ENCODE results near the gene ZNF423.
"Not testable (repeated sequence)": the region's sequence is repeated elsewhere in the genome, so short reads cannot be mapped to it uniquely, and the experiment has no call there.

ZNF423 gene

DNA sequence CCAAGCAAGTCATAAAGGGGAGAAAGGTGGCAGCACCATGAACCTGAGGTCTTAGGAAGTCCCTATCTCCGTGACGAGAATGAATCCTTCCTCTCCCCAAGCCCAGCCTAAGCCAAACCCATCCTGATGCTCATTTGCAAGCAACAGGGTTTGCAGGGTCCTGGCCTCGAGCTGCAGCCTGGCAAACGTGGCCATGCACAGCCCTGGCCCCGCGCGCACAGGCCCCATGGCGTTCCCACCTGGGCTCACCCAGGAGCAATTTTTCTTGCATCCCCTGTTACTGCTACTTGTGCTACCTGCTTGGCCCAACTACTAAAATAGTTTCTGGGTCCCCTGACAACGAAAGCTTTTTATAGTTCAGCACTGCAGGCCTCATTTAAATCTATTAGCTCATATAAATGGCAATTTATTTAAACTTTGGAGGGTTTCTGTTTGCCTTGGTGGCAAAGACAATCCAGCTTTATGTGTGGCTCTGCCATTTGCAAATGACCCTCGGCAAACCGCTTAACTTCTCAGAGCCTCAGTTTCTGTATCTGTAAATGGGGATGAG lies 340.8 kb downstream of the ZNF423 start:
- DNase-seq (ENCODE audit: low read depth, low spot score): no peak

DNA sequence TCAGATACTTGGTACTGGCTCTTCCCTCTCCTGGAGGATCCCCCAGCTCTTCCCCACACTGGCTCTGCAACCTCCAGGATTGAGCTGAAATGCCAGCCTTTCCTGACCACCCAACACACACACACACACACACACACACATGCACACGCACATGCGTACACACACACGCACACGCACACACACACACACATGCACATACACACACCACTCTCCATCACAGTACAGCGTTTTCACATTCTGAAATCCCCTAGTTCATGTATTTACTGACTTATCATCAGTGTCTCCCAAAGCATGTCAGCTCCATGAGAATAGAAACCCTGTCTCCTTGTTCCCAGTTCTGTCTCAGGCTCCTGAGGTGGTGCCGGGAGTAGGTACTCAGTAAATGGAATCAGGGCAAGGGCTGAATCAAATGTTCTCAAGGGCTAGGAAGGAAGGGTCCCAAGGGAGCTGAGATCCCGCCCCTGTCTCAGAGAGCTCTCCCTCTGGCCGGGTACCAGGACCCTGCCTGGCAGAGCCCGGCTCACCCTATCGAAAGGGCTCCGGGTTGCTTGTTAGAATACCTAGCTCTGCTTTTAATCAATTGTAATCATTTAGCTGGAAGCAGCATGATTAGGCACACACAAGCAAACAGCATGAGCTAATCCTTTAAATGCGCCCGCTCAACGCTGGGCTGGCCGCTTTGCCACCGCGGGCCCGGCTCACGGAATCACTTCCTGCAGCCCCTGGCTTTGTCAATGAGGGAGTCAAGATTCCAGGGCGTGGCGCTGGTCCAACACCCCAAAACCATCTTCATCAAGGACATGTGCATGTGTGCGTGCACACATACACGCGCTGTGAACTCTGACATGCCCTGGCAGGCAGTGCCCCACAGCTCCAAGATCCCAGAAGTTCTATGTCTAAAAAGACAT lies 341.6 kb downstream of the ZNF423 start:
- no peak for DNase-seq (ENCODE audit: low read depth, low spot score)

DNA sequence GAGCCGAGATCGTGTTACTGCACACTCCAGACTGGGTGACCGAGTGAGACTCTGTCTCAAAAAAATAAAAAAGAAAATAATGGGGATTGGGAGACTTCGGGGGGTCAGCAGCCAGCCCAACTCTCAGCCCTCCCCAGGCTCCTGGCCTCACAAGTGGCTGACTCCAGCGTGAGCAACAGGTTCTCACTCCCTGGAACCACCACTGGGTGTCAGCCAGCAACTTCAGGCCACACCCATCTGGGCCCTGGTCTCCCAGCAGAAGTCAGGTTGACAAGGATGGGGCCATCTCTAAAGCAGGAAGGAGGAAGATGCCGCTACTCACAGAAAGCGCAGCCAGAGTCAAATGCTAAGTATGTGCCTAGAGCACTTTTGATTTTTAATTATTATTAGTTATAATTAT lies 342.9 kb downstream of the ZNF423 start:
- no peak for DNase-seq (ENCODE audit: low read depth, low spot score)

DNA sequence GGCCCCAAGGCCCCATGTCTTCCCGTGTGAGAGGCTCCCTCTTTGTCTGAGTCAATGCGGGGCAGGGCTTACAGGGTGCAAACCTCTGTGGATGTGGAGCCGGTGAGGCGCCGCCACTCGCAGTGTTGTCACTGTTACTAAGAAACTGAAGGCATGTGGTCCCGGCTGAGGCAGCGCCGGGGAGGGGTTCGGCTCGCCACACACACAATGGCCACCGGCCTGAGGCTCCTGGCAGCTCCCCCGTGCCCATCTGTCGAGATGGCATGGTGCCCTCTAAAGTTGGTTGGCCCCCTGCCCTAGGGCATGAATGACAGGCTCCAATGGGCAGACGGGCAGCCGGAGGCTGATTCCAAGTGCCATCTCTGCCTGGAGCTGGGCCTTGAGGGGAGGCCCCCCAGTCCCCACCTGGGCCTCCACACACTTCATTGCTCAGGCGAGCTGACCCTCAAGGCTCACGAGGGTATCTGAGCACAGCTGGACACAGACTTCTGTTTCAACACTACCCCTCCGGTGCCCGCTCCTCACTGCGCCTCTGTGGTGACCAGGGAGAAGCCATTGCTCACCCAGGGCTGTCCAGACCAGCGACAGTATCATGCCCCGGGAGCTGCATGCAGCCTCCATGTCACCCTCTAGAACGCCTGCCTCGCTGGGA lies 345.1 kb downstream of the ZNF423 start:
- no peak for DNase-seq (ENCODE audit: low read depth, low spot score)

DNA sequence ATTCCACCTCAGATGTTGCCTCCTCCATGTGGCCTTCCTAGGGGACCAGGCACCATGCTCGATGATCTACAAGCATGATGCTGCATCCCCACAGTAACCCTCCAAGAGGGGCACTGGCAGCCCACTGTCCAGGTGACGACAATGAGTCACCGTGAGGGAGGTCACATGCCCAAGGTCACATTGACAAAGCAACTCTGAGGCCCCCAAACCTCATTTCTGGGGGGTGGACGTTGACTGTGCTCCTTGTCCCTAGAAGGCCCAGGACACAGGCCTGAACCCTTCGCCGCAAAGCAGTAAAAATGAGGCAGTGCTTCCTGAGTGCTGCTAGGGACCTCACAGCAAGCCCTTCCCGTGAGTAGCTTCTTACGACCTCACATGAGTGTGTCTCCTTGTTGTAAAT lies 345.8 kb downstream of the ZNF423 start:
- DNase-seq (ENCODE audit: low read depth, low spot score): no peak

DNA sequence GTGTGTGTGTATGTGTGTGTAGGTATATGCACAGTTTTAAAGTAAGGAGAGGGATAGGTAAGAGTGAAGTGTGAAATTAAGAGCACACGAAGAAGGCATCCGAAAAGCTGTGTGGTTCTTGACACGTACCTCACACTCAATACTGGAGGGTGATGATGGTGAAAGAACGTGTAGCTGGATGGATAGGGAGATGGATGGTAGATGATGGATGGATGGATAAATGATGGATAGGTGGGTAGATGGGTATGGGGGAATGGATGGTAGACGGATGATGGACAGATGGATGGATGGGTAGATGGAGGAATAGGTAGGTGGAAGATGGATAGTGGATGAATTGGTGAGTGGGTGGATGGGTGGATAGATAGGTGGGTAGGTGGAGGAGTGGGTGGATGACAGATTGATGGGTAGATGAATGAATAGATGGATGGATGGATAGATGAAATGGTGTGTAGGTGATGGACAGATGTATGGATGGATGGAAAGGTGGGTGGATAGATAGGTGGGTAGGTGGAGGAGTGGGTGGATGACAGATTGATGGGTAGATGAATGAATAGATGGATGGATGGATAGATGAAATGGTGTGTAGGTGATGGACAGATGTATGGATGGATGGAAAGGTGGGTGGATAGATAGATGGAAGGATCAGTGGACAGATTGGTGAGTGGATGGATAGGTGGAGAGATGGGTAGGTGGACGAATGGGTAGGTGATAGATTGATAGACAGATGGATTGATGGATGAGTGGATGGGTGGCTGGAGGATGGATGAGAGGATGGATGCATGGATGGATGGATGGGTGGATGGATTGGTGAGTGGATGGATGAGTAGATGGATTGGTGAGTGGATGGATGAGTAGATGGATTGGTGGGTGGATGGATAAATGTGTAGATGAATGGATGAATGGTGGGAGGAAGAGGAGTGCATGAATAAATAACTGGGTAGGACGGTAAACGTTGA lies 349.6 kb downstream of the ZNF423 start:
- not testable (repeated sequence) for DNase-seq (ENCODE audit: low read depth, low spot score)

DNA sequence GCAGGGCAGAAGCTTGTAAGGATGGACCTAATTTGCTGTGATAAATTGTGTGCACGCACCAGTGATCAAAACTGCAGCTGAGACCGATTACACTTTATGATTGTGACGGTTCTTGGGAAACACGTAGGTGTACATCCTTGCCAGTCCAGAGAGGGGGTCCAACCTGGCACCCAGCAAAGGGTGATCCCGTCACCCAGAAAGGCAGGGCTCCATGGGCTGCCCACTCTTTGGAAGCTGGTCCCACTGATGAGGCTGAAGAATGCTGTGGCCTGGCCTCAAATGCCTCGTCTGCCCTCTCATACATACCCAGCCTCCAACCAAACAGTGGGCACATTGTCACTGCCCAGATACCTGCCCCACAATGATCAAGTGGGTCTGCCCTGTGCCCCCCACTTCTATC lies 350.4 kb downstream of the ZNF423 start:
- DNase-seq (ENCODE audit: low read depth, low spot score): no peak

DNA sequence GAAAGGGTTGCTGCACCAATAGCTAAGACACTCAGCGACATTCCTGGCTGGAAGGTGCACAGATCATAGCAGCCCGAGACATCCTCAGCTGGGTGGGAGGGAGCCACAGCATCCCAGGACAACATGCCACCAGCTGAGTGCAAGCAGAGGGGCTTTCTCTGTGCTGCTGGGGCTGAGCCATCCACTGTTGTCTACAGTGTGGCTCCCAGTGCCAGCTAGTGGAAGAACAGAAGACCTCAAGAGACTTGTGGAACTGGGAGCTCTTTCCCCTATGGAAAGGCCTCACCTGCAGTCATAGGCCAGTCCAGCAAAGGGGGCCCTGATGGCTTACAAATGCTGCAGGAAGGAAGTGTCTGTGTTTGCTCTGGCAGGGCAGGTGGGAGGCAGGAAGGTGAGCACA lies 351.3 kb downstream of the ZNF423 start:
- DNase-seq (ENCODE audit: low read depth, low spot score): no peak

DNA sequence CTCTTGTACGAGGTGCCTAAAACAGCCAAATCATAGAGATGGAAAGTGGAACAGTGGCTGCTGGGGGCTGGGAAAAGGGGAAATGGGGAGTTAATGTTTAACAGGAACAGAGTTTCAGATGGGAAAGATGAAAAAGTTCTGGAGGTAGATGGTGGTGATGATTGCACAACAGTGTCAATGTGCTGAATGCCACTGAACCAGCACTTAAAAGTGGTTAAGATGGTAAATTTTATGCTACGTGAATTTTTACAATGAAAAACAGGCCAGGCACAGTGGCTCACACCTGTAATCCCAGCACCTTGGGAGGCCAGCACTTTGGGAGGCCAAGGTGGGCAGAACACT lies 351.9 kb downstream of the ZNF423 start:
- no peak for DNase-seq (ENCODE audit: low read depth, low spot score)

DNA sequence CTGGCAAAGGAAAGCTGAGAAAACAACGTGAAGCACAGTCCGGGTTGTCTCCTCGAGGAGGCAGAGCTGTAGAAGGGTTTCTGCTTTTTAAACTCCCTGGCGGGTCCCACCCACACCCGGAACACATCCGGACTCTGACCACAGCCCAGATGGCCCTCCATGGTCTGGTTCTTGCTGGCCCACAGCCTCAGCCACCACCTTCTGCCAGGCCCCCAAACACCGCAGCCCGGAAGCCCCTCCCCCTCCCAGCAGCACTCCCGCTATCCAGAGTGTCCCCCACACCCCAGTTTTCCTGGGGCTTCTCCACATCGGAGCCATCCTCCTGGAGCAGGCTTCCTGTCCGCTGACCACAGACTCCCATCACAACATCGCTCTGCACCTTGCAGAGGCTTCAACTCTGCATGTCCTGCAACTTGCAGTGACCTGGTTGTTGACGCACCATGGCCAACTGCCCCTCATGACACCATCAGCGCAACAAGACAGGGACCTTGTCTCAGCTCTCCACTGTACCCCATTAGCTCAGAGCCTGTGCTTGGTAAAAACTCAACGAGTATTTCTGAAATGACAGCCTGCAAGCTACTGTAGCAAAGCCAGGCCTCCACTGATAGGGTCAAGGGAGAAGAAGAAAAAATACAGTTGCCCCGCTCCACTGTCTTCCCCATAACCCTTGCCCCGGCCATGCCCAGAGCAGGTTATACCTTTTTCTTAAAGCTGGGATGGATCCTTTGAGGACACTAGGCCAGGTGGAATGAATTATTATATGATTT lies 352.5 kb downstream of the ZNF423 start:
- DNase-seq (ENCODE audit: low read depth, low spot score): no peak

DNA sequence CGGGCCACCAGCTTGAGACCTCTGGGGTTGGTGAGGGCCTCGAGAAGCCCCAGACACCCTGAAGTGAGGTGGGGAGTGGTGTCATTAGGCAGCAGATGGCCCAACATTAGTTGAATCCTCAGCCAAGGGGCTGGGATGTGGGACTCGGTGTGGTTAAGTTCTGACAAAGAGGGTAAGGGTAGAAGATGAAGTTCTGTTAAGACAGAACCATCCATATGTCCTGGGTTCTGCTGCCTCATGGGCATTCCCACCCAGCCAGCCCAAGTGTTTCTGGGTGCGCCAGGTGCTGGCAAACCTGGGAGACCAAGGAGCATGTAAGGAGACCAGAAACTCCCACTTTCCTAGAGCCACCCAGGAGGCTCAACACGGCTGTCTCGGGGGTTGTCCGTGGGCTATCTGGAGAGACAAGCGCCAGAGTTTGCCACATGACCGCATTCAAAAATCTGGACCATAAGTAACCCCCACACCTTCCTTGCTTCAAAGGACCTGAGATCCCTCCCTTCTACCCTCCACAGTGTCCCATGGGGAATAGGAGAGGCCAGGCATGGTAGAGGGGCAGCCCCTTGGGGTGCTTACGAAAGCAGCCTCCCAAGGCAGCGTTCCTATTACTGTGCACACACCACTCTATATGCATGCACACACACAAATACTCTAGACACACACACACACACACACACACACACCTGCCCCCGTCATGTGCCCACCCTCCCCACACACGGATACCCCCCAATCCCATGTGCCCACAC lies 353.6 kb downstream of the ZNF423 start:
- DNase-seq (ENCODE audit: low read depth, low spot score): no peak

DNA sequence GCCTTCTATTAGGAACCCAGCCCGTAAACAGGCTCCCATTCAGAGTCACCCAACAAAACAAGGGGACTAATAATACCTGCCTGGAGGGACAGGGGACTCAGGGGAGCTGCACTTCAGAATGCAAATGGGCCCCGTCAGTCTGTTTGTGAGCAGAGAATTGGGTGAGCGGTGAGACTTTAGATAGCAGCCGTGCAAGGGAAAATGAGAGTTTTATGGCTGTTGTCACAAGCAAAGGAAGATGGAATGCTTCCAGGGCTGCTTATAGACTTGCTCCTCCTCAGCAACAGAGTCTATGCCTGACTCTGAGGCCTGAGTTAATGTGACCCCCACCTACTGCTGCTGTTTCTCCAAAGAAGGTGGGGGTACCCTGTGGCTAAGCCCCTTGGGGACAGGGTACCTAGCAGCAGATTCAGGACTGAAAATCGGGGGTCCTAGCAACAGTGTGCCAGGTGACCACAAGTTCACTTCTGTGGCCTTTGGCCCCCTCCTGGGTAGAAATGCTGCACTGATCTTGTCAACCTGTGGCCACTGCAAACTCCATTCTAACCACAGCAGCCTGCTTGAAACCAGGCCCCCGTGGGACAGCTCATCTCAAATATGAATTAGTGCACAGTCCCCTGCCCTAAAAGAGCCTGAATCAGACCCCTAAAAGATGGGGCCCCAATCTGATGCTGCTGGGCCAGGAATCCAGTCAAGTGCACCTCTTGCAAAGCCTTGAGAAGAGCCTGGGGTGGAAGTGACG lies 355.9 kb downstream of the ZNF423 start:
- DNase-seq (ENCODE audit: low read depth, low spot score): no peak

DNA sequence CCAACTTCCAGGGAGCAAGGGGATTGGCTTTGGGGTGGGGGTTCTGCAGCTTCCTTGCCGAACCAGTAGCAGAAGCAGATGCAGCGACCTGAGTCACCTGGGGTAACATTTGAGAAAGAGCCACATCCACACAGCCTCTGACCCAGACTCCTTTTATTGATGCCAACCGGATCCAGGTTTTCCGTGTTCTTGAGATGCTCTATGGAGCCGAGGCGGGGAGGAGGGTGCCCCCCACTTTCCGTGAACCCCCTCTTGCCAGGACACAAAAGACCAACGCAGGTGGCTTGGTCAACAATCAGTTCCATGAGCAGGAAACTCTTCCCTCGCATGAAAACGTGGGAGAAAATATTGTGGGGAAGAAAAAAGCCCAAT lies 356.5 kb downstream of the ZNF423 start:
- DNase-seq (ENCODE audit: low read depth, low spot score): no peak

DNA sequence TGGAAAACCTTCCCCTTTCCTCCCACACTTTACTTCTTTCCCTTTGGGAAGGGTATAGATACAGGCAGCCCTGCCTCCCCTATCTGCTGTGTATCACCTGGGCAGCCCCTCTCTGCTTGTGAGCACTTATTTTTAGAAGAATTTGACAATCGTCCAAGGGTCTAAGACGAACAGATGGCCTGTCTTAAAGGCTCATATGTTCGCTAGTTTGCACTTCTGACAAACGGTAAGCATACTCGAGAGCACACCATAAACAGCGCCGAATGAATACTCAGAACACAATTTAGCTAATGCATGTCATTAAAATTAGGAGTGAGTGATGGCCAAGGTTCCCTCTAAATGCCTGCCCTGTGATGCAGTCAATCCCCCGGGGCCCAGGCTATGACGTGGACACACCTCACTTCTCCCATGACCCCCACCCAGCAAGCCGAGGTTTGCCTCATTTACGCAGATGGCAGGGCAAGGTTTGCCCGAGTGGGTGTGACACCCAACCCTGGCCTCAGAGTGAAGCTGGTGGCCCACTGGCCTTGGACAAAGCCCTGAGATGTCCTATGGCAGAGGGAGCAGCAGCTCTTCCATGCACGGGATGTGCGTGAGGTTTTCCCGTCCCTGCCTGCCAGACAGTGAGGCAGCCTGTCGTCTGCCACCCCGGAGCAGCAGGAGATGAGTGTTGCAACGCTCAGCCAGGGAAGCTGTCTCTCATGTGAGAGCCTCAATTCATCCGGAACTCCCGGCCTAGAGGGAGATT lies 357.1 kb downstream of the ZNF423 start:
- DNase-seq (ENCODE audit: low read depth, low spot score): no peak

DNA sequence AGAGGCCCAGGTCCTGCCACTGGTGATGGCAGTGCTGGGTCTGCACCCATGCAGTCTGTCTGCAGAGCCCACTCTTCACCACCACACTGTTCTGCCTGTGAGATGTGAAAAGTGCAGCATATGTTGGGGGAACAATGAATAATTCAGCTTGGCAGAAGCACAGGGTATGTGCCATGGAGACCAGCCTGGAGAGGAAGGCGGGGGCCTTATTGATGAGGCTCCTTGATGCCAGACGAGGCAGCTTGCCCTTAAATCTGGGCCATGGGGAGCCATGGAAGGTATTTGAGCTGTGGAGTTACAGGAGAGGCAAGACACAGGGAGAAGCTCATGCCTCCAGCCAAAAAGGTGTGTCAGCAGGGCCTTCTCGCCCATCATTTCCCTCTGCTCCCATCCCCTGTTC lies 357.6 kb downstream of the ZNF423 start:
- DNase-seq (ENCODE audit: low read depth, low spot score): no peak

DNA sequence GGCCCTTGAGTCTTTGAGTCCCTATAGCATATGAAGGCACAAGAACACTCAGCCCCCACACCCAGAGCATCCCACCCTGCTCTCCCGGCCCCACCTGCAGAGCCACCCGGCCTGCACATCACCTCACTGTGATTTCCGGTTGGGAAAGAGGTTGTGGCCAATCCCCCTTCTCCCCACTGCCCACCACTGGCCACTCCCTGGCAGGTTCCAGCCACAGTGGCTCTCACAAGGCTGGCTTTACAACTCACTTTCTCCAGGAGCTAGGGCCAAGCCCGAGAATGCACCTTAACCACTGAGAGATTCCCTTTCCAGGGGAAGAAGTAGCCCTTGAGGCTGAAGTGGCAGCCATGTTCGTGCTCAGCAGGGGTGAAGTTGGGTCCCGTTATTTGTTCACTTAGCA lies 358.4 kb downstream of the ZNF423 start:
- DNase-seq (ENCODE audit: low read depth, low spot score): no peak

DNA sequence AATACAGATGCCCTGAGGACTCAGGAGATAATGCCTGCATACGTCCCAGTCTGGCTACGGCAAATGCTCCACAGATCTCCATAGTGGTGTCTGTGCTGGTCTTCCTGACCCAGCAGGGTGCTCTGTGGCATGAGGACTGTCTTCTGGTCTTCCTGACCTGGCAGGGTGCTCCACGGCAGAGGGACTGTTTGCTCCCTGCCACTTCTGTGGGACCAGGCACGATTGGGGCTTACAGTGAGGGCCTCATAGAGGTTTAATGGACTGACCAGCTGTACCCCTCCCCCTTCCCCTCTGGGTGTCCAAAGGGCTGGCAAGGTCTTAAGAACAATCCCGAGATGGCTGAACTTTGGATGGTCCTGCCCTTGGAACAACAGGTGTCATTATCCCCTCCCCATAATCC lies 359.3 kb downstream of the ZNF423 start:
- no peak for DNase-seq (ENCODE audit: low read depth, low spot score)

DNA sequence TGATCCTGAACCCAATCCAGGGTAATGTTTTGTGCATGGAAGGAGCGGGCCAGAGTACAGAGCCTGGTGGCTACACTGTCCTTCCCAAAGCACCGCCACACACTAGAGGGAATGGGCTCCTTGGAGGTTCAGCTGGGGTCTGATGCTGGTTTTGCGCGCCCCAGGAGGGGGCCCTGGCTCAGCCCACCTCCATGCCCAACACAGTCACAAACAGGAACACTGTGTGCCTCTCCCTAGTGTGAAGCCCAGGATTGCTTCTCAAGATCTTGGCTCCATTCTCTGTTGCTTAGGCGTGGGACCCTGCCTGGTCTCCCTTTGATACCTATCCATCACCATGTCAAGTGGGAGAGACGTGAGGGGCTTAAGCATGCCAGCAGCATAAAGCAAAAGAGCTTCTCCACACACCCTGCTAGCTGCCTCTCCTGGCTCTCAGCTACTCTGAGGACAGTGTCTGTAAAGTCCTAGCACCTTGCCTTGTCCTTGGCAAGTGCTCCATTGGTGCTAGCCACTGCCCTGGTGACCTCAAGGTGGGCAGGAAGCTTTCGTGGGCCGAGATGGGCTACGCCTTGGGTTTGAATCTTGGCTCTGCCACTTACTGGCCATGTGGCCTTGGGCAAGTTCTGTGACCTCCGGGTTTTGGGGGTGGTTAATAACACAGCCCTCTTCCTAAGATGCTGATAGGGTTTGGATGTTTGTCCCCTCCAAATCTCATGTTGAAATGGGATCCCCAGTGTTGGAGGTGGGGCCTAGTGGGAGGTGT lies 360.1 kb downstream of the ZNF423 start:
- no peak for DNase-seq (ENCODE audit: low read depth, low spot score)

Data from iPS DF 19.7 (cell line).